Neural cell (in vitro differentiated cells): ENCODE data around the gene CD8A. TPM values are rescaled to one million over a fixed set of nuclear protein-coding genes. Genes with fewer than 3 reads are reported as not detected.

ENCODE experiments used
- H2AFZ ChIP-seq: fragments of 200-600, 300-800 bp; sonication (generic), shearing (Covaris generic); 2 replicates; pipeline ENCODE4 v1.6.0; 2014; ENCODE audit warnings: low read depth, mild to moderate bottlenecking, antibody characterized with exemption, low read length, moderate library complexity
- H3F3A ChIP-seq: fragments of 200-600 bp; shearing (Covaris generic); 2 replicates; pipeline ENCODE4 v1.6.1; 2016; ENCODE audit warnings: mild to moderate bottlenecking, moderate library complexity, mixed read lengths, antibody characterized with exemption, low read length; ENCODE audit not compliant: insufficient read depth, poor library complexity, severe bottlenecking
- H3K27ac ChIP-seq: fragments of 200-600, 300-800 bp; sonication (generic), shearing (Covaris generic); 2 replicates; pipeline ENCODE4 v1.5.1; 2014; ENCODE audit warnings: mild to moderate bottlenecking, low read length, moderate library complexity
- H3K27me3 ChIP-seq: fragments of 300-800, 200-600 bp; sonication (generic), shearing (Covaris generic); 2 replicates; pipeline ENCODE4 v1.6.0; 2014; ENCODE audit warnings: mild to moderate bottlenecking, low read depth, low read length, moderate library complexity; ENCODE audit not compliant: insufficient read depth
- H3K36me3 ChIP-seq: fragments of 300-800, 200-600 bp; sonication (generic), shearing (Covaris generic); 2 replicates; pipeline ENCODE4 v1.5.1; 2014; ENCODE audit warnings: mild to moderate bottlenecking, antibody characterized with exemption, low read length, moderate library complexity; ENCODE audit not compliant: insufficient read depth
- H3K4me2 ChIP-seq: fragments of 300-800, 200-600 bp; sonication (generic), shearing (Covaris generic); 2 replicates; pipeline ENCODE4 v1.6.0; 2014; ENCODE audit warnings: mild to moderate bottlenecking, low read length
- H3K4me3 ChIP-seq: fragments of 300-800, 200-600 bp; sonication (generic), shearing (Covaris generic); 2 replicates; pipeline ENCODE4 v1.5.1; 2014; ENCODE audit warnings: mild to moderate bottlenecking, low read length, moderate library complexity
- H3K79me2 ChIP-seq: fragments of 200-600 bp; shearing (Covaris generic); replicated peaks from 2 replicates; pipeline ENCODE4 v1.6.0; 2014; ENCODE audit warnings: mild to moderate bottlenecking, low read length, moderate library complexity; ENCODE audit not compliant: insufficient read depth
- H3K9ac ChIP-seq: fragments of 300-800, 200-600 bp; sonication (generic), shearing (Covaris generic); 2 replicates; pipeline ENCODE4 v1.6.1; 2016; ENCODE audit warnings: mild to moderate bottlenecking, low read length, mixed read lengths
- H3K9me2 ChIP-seq: fragments of 200-600 bp; shearing (Covaris generic); 2 replicates; pipeline ENCODE4 v1.6.1; 2016; ENCODE audit warnings: mild to moderate bottlenecking, low read length, mixed read lengths; ENCODE audit not compliant: insufficient read depth
- H3K9me3 ChIP-seq: fragments of 200-600, 300-800 bp; sonication (generic), shearing (Covaris generic); 2 replicates; pipeline ENCODE4 v1.6.1; 2016; ENCODE audit warnings: mild to moderate bottlenecking, mixed run types, low read length, moderate library complexity, mixed read lengths
- H4K20me1 ChIP-seq: fragments of 200-600 bp; shearing (Covaris generic); 2 replicates; pipeline ENCODE4 v1.6.1; 2016; ENCODE audit warnings: mild to moderate bottlenecking, mixed run types; ENCODE audit not compliant: insufficient read depth
- EP300 ChIP-seq: fragments of 450-650 bp; conservative IDR thresholded peaks from 2 replicates; pipeline ENCODE4 v1.6.1; 2014; ENCODE audit warnings: antibody characterized with exemption, mild to moderate bottlenecking, moderate library complexity; ENCODE audit not compliant: poor library complexity, severe bottlenecking
- EZH2 ChIP-seq: fragments of 200-600, 300-800 bp; shearing (Covaris generic), sonication (generic); IDR thresholded peaks from 2 replicates; pipeline ENCODE4 v1.6.1; 2014; ENCODE audit warnings: antibody characterized with exemption, low read length, borderline replicate concordance, mild to moderate bottlenecking; ENCODE audit not compliant: insufficient read depth, poor library complexity, severe bottlenecking
- MXI1 ChIP-seq: fragments of 450-650 bp; conservative IDR thresholded peaks from 2 replicates; pipeline ENCODE4 v1.6.1; 2014; ENCODE audit warnings: antibody characterized with exemption, mild to moderate bottlenecking; ENCODE audit not compliant: poor library complexity, severe bottlenecking
- POLR2AphosphoS5 ChIP-seq: IDR thresholded peaks from 2 replicates; pipeline ENCODE4 v1.6.1; 2012
- RAD21 ChIP-seq: fragments of 450-650 bp; conservative IDR thresholded peaks from 2 replicates; pipeline ENCODE4 v1.6.1; 2014; ENCODE audit warnings: antibody characterized with exemption, mild to moderate bottlenecking, moderate library complexity
- SMC3 ChIP-seq: fragments of 450-650 bp; conservative IDR thresholded peaks from 2 replicates; pipeline ENCODE4 v1.6.1; 2014; ENCODE audit warnings: antibody characterized with exemption, mild to moderate bottlenecking, moderate library complexity; ENCODE audit not compliant: poor library complexity
- TAF1 ChIP-seq: IDR thresholded peaks from 2 replicates; pipeline ENCODE4 v1.6.1; 2012; ENCODE audit warnings: low read depth
- polyA plus RNA-seq: library from polyadenylated mRNA; depleted of rRNA; stranded (reverse); fragments of >200 nt; gene quantifications from 2 replicates; pipeline ENCODE4 v1.2.3, GENCODE V29; 2014
- TF ChIP-seq, protein P1 (sequence below): fragments of 450-650 bp; IDR thresholded peaks from 2 replicates; pipeline ENCODE4 v1.5.1; 2014; ENCODE audit warnings: antibody characterized with exemption, mild to moderate bottlenecking, moderate library complexity; ENCODE audit not compliant: poor library complexity, severe bottlenecking
- TF ChIP-seq, protein P2 (sequence below): IDR thresholded peaks from 2 replicates; pipeline ENCODE4 v1.6.1; 2012; ENCODE audit warnings: borderline replicate concordance

CD8A gene
- polyA plus RNA-seq, 1 donor from 2014 or later: 2.2 TPM

DNA sequence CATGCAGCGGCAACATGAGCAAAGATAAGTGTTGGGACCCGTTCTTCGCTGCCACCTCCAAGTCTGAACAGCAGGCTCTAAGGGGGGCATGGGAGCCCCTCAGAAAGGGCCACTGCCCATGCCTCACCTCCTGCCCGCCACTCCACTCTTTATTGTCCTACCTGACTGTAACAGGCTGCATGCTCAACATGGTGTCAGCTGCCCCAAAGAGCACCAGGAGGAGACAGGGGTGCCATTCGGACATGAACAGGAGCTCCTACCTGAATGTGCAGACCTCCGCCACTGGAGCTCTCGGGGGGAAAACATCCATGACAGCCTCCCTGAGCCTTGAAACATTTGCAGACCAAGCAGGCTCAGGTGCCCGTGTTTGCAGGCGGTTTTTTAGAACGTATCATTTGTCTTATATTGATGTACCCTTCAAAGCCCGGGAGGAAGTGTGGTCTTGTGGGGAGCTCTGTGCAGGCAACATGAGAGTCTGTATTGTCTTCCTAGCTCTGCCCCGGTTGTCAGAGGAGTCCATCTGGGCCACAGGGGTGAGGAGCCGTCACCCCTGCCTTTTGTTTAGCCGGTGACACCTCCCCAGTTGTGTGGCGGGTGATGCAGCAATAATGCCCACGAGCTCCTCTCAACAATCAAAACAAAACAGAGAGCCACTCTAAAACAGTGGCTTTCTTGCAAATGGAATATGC lies 35.1 kb upstream of the CD8A start:
- H3K9ac ChIP-seq: no peak overlapping the region
- no peak for TF ChIP-seq EZH2
- no peak for TF ChIP-seq MXI1
- TF ChIP-seq, protein P1, sequence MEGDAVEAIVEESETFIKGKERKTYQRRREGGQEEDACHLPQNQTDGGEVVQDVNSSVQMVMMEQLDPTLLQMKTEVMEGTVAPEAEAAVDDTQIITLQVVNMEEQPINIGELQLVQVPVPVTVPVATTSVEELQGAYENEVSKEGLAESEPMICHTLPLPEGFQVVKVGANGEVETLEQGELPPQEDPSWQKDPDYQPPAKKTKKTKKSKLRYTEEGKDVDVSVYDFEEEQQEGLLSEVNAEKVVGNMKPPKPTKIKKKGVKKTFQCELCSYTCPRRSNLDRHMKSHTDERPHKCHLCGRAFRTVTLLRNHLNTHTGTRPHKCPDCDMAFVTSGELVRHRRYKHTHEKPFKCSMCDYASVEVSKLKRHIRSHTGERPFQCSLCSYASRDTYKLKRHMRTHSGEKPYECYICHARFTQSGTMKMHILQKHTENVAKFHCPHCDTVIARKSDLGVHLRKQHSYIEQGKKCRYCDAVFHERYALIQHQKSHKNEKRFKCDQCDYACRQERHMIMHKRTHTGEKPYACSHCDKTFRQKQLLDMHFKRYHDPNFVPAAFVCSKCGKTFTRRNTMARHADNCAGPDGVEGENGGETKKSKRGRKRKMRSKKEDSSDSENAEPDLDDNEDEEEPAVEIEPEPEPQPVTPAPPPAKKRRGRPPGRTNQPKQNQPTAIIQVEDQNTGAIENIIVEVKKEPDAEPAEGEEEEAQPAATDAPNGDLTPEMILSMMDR: no peak
- TF ChIP-seq, protein P2, sequence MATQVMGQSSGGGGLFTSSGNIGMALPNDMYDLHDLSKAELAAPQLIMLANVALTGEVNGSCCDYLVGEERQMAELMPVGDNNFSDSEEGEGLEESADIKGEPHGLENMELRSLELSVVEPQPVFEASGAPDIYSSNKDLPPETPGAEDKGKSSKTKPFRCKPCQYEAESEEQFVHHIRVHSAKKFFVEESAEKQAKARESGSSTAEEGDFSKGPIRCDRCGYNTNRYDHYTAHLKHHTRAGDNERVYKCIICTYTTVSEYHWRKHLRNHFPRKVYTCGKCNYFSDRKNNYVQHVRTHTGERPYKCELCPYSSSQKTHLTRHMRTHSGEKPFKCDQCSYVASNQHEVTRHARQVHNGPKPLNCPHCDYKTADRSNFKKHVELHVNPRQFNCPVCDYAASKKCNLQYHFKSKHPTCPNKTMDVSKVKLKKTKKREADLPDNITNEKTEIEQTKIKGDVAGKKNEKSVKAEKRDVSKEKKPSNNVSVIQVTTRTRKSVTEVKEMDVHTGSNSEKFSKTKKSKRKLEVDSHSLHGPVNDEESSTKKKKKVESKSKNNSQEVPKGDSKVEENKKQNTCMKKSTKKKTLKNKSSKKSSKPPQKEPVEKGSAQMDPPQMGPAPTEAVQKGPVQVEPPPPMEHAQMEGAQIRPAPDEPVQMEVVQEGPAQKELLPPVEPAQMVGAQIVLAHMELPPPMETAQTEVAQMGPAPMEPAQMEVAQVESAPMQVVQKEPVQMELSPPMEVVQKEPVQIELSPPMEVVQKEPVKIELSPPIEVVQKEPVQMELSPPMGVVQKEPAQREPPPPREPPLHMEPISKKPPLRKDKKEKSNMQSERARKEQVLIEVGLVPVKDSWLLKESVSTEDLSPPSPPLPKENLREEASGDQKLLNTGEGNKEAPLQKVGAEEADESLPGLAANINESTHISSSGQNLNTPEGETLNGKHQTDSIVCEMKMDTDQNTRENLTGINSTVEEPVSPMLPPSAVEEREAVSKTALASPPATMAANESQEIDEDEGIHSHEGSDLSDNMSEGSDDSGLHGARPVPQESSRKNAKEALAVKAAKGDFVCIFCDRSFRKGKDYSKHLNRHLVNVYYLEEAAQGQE: no peak
- TF ChIP-seq SMC3: no peak
- no peak for TF ChIP-seq RAD21
- no peak for TF ChIP-seq EP300
- TF ChIP-seq TAF1: no peak
- TF ChIP-seq POLR2AphosphoS5: no peak
- H4K20me1 ChIP-seq: no peaks in the 10 kb centered on the region

DNA sequence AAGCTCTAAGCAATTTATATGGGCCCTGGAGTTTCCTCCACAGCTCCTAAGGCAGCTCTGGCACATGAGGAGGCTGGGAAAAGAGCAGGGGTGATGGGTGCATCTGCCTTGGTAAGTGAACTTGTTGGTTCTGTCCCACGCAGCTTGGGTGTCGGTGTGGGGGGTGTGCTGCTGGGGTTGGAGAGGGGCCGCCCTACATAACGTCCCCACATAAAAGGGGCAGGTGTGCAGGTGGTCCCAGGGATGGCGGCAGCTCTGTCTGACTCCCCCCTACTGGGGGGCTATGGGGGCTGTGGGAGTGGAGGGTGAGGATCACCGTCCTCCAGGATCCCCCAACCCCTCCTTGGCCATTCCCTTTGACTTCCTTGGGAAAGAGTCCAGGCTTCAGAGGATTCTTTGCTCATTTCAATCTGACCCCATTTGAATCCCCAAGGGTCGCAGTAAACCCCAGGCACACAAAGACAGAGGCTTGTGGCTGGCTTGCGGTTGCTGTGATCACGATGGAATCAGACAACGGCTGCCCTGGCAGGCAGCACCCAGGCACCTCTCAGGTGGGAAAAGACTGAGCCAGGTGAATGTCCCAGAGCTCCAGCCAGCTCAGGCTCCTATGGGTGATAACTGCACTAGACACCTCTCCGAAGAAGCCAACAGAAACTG lies 34.5 kb upstream of the CD8A start:
- H3K27me3 ChIP-seq: no peaks in the 10 kb centered on the region
- H2AFZ ChIP-seq: no peak overlapping the region
- H3K9me2 ChIP-seq: no peaks in the 10 kb centered on the region
- H3K79me2 ChIP-seq: no peaks in the 10 kb centered on the region
- no peak overlapping the region for H3K4me2 ChIP-seq
- no peak overlapping the region for H3K27ac ChIP-seq
- H3K9ac ChIP-seq: no peak overlapping the region
- TF ChIP-seq, protein P1: no peak
- no peak overlapping the region for H3K4me3 ChIP-seq
- H3K36me3 ChIP-seq: no peaks in the 10 kb centered on the region
- no peaks in the 10 kb centered on the region for H4K20me1 ChIP-seq
- H3K9me3 ChIP-seq: no peaks in the 10 kb centered on the region
- H3F3A ChIP-seq: no peaks in the 10 kb centered on the region

More for the DNA sequence above, 35.1 kb upstream of the CD8A start:
- no peak overlapping the region for H3K4me3 ChIP-seq
- H3K9me2 ChIP-seq: no peaks in the 10 kb centered on the region
- no peak overlapping the region for H3K4me2 ChIP-seq
- no peaks in the 10 kb centered on the region for H3K9me3 ChIP-seq
- no peaks in the 10 kb centered on the region for H3F3A ChIP-seq
- no peaks in the 10 kb centered on the region for H3K79me2 ChIP-seq
- no peaks in the 10 kb centered on the region for H3K27me3 ChIP-seq
- H2AFZ ChIP-seq: no peak overlapping the region
- no peaks in the 10 kb centered on the region for H3K36me3 ChIP-seq
- no peak overlapping the region for H3K27ac ChIP-seq
